HG03060 (cell line): ENCODE data around the gene HDHD3.
"Not testable (repeated sequence)": the region's sequence is repeated elsewhere in the genome, so short reads cannot be mapped to it uniquely, and the experiment has no call there.

Experiments used
- ATAC-seq: cut with Tn5 transposase; IDR thresholded peaks from one replicate; pipeline ENCODE4 v1.9.1; 2021; ENCODE audit warnings: low read depth, moderate number of reproducible peaks; ENCODE audit not compliant: unreplicated experiment

Gene HDHD3

DNA sequence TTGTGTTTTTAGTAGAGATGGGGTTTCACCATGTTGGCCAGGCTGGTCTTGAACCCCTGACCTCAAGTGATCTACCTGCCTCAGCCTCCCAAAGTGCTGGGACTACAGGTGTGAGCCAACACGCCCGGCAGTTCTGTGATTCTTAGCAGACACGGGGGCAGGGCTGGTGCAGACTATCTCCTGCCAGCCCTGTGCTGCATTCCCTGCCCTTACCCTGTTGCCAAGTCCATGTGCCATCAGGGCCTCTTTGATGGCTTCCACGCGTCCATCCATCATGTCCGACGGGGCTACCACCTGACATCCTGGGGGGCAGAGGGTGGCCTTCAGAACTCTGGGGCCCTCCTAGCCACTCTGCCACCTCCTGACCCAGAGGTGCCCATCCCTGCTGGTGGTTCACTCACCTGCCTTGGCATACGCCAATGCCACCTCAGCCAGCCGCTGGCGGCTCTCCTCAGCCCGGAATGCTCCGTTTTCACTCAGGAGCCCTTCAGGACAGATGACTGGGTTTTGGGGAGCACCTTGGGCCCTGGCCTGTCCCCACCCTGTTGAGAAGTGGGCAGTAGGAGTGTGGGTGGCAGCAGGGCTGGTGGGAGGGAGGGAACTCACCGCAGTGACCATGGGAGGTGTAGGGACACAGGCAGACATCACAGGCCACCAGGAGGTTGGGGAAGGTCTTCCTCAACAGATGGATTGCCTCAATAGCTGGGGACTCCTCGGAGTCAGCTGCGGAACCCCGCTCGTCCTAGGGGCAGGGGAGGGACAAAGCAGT lies 13.6 kb upstream of the HDHD3 start:
- ATAC-seq, result no peak

DNA sequence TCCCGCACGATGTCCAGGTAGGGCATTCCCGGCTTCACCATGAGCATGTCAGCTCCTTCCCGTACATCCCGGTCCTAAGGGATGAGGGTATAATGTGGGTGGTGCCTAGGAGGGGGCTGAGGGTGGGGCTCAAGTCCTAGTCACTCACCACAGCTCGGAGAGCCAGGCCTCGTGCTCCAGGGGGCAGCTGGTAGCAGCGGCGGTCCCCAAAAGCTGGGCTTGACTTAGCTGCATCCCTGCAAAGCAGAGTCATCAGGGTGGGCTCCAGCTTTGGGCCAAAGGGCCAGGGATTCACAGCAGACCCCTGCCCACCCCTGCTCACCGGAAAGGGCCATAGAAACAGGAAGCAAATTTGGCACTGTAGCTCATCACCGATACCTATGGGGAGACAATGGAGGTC lies 12.7 kb upstream of the HDHD3 start:
- no peak for ATAC-seq

DNA sequence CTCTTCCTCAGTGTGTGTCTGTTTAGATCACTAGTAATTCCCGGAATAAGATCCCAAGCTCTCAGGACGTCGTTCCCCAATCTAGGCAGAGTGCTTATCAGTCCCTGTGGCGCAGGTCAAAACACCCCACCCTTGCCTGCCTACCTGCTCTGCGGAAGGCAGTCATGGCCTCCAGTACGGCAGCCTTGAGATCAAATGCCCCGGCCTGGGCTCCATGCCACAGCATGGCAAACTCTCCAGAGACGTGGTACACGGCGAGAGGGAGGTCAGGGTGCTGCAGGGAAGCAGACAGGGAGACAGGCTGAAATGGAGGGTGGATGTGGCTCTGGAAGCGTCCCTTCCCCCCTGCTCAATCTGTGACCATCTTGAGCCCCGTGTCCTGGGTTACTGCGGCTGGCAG lies 12.0 kb upstream of the HDHD3 start:
- ATAC-seq, result no peak

DNA sequence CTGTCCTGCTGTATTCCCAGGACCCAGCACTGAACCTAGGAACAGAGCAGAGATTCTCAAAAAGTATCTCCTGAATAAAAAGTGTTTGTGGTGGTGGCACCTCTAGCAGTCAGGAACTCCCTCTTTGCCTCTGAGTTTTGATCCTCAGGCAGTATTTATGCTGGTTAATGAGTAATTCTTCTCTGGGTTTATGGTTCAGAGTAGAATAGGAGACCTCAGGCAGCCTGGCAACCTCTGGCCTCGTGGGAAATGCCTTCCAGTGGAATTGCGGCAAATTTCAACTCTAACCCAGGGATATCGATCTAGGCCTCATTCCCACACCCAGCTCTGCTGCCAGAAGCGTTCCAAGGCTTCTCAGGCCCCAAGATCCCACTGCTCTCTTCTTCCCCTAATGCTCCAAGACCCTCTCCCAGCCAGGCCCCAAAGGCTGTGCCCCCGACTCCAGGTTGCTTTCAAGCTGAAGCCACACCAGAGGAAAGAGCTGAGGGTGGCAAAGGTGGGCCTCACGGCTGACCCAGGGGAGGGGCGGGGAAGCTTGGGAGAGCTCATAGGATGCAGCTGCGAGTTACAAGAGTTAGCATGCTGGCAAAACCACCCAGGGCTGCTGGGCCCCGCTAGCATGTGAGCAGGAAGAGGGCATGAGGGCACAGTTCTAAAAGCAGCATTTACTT lies 10.9 kb upstream of the HDHD3 start:
- no peak for ATAC-seq

DNA sequence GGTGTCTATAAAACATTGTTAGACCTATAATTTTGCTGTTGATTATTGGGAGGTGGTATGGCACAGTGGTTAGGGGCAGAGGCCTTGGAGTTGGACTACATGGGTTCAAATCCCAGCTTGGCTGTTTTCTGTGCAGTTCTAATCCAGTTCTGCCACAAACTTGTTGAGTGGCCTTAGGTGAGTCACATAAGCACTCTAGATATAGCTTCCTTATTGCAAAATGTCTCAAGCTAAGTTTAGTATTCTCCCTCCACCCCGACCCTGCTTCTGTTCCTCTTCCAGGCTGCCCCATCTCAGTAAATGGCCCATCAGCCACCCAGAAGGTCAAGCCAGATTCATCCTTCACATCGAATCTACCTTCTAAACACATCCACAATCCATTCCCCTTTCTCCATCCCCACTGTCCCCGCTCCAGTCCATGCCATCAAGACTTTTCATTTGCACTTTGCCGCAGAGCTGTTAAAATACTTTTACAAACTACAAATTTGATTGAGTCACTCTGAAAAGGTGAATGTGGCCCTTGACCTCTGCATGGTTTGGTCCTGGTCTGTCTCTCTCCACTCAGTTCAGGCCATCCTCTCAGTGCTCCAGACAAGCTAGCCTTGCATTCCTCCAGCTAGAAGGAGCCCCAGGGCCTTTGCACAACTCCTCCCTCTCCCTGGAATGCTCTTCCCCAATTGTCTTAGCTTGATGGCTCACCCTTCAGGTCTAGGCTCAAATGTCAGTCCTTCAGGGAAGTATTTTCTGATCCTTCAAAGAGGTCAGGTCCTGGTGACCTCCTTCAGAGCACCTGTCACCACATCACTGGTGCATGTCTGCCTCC lies 10.0 kb upstream of the HDHD3 start:
- ATAC-seq, result no peak

DNA sequence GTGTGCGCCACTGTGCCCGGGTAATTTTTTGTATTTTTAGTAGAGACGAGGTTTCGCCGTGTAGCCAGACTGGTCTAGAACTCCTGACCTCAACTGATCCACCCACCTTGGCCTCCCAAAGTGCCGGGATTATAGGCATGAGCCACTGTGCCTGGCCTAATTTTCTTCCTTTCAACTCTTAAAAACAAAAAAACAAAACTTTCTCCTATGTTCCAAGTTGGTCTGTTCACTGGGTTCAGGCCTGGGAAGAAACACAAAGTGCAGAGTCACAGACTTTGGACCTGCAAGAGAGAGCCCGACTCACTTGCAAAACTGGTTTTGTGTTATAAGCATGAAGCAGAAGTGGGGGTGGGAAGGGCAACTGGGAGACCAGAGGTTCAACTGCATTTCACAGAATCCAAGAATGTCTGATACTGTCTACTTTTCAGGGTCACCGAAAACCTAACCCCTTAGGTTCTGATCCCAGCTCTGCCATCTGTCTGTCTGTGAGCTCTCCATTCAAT lies 5.2 kb upstream of the HDHD3 start:
- no peak for ATAC-seq

DNA sequence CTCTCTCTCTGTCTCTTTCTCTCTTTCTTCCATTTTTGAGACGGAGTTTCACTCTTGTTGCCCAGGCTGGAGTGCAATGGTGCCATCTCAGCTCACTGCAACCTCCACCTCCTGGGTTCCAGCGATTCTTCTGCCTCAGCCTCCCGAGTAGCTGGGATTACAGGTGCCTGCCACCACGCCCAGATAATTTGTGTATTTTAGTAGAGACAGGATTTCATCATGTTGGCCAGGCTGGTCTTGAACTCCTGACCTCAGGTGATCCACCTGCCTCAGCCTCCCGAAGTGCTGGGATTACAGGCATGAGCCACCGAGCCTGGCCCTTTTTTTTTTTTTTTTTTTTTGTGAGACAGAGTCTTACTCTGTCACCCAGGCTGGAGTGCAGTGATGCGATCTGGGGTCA lies 4.7 kb upstream of the HDHD3 start:
- ATAC-seq, result not testable (repeated sequence)

DNA sequence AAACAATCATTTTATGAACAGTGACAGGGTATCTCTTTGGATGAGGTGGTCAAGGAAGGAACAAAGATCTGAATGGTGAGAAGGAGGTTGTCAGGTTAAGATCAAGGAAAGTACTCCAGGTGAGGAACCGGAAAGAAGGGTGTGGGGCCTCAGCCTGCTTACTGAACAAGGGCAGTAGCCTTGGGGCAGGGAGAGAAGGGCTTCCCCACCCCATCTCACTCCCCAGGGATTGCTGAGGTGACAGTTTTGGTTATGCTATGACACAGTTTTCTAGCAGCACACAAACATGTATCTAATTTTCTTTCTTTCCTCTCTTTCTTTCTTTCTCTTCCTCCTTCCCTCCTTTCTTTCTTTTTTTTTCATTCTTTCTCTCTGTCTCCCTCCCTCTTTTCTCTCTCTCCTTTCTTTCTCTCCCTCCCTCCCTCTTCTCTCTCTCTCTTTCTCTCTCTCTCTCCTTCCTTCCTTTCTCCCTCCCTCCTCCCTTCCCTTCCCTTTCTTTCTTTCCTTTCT lies 4.1 kb upstream of the HDHD3 start:
- no peak for ATAC-seq

DNA sequence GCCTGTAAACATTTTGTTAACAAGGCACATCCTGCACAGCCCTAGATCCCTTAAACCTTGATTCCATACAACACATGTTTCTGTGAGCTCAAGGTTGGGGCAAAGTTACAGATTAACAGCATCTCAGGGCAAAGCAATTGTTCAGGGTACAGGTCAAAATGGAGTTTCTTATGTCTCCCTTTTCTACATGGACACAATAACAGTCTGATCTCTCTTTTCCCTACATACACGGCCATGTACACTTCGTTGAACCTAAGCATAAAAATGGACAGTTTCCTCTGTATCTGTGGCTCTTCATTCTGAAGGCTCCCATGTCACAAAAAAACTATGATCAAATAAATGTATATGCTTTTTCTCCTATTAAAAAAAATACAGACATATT lies 3.0 kb upstream of the HDHD3 start:
- ATAC-seq, result not testable (repeated sequence)

DNA sequence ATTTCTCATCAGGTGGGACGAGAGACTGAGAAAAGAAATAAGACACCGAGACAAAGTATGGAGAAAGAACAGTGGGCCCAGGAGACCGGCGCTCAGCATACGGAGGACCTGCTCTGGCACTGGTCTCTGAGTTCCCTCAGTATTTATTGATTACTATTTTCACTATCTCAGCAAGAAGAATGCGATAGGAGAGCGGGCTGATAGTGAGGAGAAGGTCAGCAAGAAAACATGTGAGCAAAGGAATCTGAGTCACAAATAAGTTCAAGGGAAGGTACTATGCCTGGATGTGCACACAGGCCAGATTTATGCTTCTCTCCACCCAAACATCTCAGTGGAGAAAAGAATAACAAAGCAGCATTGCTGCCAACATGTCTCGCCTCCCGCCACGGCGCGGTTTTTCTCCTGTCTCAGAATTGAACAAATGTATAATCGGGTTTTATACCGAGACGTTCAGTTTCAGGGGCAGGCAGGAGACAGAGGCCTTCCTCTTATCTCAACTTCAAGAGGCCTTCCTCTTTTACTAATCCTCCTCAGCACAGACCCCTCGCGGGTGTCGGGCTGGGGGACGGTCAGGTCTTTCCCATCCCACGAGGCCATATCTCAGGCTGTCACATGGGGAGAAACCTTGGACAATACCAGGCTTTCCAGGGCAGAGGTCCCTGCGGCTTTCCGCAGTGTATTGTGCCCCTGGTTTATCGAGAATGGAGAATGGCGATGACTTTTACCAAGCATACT lies 2.5 kb upstream of the HDHD3 start:
- not testable (repeated sequence) for ATAC-seq

DNA sequence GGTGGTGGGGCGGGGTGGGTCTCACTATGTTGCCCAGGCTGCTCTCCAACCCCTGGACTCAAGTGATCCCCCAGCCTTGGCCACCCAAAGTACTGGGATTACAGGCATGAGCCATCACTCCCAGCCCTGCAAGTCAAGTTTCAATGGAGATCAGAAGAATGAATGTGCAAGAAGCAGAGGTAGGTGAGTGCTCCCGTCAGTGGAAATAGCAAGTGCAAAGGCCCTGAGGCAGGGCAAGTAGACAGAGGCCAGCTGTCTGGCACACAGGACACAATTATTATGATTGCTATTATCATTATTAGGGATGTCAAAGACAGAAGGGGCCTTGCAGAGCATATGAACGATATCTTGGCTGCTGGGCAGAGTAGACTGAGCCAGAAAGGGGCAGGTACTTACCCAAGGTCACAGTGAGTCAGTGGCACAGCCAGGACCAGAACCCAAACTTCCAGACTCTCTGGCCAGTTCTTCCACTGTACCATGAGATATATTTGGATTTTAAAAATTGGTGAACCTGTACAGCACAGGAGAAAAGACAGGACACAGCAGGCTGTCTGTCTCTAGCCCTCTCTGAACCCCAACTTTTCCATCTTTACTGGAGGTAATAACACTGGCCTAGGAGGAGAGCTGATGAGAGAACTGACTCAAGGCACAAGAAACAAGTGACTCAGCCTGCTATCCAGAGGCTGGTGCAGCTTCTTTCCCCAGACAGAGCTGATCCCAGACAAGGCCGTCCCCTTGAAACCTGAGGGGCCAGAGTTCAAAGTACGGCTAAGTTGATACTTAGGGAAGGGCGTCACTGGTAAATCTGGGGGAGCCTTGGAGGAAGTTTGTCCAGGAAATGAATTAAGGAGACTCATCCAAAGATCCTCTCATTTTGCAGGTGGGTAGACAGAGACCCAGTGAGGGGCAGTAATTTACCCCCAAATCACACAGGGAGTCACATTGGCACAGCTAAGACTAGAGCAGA lies 1.4 kb downstream of the HDHD3 start:
- ATAC-seq, result no peak

DNA sequence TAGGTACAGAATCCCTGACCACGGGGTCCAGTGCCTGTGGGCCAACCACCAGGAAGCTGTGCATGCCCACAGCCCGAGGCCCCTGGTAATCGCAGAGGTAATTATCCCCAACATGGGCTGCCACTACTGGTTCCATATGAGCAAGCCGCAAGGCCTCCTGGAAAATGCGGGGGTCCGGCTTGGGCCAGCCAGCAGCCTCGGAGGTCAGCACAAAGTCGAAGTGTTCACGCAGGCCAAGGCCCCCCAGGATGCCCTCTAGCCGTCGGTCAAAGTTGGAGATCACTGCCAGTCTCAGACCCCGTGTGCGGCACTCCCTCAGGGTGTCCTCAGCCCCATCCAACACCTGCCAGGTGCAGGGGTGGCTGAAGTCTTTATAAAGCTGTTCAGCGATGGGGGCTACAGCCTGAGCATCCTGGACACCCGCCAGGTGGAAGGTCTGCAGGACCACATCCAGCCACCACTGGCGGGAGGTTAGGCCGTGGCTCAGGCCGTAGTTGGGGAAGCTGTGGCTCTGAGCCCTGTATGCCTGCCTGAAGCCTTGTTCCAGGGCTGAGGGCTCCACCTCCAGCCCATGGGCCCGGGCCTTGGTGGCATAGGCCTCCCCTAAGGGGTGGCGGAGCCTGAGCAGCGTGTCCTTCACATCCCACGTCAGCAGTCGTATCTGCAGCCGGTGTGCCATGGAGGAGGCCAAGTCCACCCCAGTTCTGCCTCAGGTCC lies 3.0 kb downstream of the HDHD3 start:
- ATAC-seq, result no peak

DNA sequence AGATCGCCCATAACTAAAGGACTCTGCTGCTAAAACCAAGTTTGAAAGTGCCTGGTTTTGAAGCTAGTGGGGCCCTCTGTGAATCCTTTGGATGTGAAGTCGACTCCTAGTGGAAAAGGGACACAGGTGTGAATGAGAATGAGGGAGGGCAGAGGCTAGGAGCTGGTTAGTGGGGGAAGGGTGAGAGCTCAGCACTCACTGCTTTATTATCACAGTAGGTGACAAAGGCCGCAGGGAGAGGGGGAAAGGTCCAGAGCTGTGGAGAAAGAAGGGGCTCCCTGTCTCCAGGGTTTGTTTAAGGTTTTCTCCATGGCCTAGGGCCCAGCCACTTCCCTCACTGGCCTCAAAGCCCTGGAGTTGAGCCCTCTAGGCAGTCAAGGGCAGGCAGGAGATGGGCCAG lies 3.5 kb downstream of the HDHD3 start:
- no peak for ATAC-seq

DNA sequence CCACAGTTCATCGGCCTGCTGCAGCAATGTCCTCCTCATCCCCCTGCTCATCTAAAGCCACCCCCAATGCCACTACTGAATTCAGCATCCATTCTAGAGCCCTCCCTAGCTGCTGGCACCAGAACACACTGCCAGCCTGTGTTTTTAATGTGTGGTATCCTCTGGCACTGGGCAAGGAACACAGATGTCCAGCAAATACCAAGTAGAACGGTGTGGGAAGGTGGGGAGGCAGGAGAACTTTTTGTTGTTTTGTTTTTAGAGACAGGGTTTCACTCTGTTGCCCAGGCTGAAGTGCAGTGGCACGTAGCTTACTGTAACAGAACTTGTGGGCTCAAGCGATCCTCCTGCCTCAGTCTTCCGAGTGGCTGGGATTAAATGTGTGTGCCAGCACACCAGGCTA lies 4.7 kb downstream of the HDHD3 start:
- no peak for ATAC-seq

DNA sequence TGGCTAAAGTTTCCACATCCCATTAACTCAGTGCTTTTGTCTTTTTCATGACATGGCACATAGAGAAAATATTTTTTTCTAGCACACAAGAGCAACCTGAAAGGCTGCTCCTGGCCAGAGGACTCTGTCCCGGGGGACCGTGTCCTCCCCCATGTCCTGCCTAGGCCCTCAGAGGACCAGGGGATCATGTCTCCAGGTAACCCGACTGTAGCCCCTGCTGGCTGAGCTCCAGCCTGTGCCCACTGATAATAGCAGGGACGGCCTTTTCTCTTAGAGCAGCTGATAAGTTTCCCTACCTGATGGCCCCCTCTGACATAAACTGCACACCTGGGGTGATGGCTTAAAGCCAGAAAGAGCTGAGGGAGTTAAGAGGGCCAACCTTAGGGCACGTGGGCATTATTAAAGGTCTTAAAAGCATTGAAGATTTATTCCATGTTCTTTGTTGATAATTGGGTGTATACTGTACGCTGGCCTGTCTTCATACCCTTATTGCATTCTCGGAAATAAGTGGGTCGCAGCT lies 5.9 kb downstream of the HDHD3 start:
- ATAC-seq, result no peak

DNA sequence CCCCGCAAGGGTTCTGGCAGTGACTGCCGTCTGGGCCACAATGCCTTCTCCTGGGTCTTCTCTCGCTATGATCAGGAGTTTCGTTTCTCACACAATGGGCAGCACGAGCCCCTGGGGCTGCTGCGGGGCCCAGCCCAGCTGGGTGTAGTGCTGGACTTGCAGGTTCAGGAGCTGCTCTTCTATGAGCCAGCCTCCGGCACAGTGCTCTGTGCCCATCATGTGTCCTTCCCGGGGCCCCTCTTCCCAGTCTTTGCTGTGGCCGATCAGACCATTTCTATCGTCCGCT lies 7.0 kb downstream of the HDHD3 start:
- ATAC-seq, result no peak

DNA sequence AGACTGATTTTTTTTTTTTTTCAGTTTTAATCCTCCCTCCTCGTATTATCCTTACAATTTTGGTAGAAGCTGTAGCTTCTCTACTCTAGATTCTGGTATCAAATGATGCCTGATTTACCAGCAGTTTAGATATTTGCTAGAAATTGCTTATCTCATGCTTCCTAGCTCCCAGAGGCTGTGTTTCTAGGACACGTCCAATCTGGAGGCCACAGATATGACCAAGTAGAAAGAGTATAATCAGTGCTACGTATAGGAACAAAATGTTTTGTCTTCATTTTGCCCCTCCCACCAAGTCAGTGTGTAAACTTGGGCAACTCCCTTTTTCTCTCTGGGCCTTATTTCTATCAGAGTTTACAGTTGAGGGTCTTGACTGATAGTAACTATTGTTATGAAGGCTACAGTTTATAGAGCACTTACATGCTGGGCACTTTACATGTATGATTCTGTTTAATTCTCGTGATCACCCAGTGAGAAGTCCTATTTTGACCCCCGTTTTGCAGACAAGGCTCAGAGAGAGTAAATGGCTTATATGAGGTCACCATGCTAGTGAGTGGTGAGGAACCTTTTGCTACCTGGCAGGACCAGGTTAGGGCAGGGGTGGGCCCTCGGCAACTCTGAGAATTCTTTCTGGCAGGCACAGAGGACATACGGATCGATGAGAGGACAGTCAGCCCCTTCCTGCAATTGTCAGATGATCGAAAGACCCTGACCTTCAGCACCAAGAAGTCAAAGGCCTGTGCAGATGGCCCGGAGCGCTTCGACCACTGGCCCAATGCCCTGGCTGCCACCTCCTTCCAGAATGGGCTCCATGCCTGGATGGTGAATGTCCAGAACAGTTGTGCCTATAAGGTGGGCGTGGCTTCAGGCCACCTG lies 7.6 kb downstream of the HDHD3 start:
- ATAC-seq, result no peak
